Activated T-cell treated with anti-CD3 and anti-CD28 coated beads for 48 hours (primary cell): ENCODE results near the gene KCTD2.

Source experiments
- DNase-seq: peaks from one replicate; pipeline ENCODE4 v3.0.0-alpha.2; 2020; ENCODE audit warnings: low read depth

KCTD2 gene

GRCh38 chr17:75099881-75100595 is 53.0 kb downstream of the KCTD2 start:
- DNase-seq: no peak

GRCh38 chr17:75102385-75102821 is 55.4 kb downstream of the KCTD2 start:
- no peak for DNase-seq

GRCh38 chr17:75103601-75104554 is 56.9 kb downstream of the KCTD2 start:
- no peak for DNase-seq

- DNase-seq: no peak
Observed at GRCh38 chr17:75105126-75106080, 58.4 kb downstream of the KCTD2 start.

- DNase-seq: no peak
Observed at GRCh38 chr17:75108193-75108592, 61.2 kb downstream of the KCTD2 start.

GRCh38 chr17:75109046-75109406 is 62.0 kb downstream of the KCTD2 start:
- DNase-seq: no peak

- peak; percentile 94 for DNase-seq
Observed at GRCh38 chr17:75109407-75110233, 62.6 kb downstream of the KCTD2 start, which contains the start of gene ARMC7. TSS of gene ARMC7 (plus strand) at chr17:75109969. CDS start at chr17:75110289, 320 bp downstream.

- no peak for DNase-seq
Observed at GRCh38 chr17:75110234-75110937, 63.4 kb downstream of the KCTD2 start.

GRCh38 chr17:75111777-75112335 is 64.8 kb downstream of the KCTD2 start:
- no peak for DNase-seq

- DNase-seq: peak; percentile 80
Observed at GRCh38 chr17:75113798-75114551, 67.0 kb downstream of the KCTD2 start.

- DNase-seq: no peak
Observed at GRCh38 chr17:75114552-75115314, 67.7 kb downstream of the KCTD2 start.
